ENCODE data around the gene SLCO6A1.

Gene SLCO6A1

GRCh38 chr5:102481054-102481715, 17.6 kb downstream of the SLCO6A1 start:
- DNase-seq (ENCODE audit: extremely low spot score, insufficient read length, low read depth) (no peak), FAIRE-seq (no peak)

- DNase-seq (ENCODE audit: extremely low spot score, insufficient read length, low read depth) (peak; percentile 4), FAIRE-seq (peak; percentile 79)
Observed at GRCh38 chr5:102453716-102454115, 45.1 kb downstream of the SLCO6A1 start.

- DNase-seq (ENCODE audit: extremely low spot score, insufficient read length, low read depth) (no peak), FAIRE-seq (no peak)
Observed at GRCh38 chr5:102451082-102451481, 47.7 kb downstream of the SLCO6A1 start.

DNA sequence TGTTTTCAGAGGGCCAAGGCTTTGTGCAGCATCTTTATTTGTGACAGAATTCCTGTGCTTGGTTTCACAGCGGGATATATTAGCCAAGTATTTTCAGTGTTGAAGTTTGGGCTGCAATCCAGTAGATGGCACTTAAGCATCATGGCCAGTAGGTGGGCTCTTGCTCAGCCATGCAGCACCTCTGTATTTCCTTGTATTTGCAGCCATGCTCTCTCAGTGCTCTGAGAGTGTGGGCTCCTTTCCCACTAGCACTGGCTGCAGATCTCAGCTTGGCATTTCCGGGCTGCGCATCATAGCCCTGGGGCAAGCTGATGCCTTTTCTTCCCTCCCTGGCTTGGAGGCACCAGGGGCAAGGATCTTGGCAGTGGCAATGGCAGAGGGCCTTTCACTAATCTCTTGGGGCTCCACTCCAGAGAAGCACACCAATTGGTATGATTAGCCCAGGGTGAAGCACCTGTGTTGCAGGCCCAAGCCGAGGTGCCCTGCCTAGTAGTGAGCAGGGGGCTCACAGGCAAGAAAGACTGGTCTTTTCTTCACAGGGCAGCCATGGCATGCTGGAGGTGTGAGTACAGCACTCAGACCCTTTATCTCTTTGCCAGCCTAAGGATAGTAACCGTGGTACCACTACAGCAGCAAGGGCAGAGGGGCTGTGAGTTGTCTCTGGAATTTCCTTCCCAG, 48.3 kb downstream of the SLCO6A1 start:
- DNase-seq (ENCODE audit: extremely low spot score, insufficient read length, low read depth) (no peak), FAIRE-seq (peak; percentile 48)

- FAIRE-seq (no peak), DNase-seq (ENCODE audit: extremely low spot score, insufficient read length, low read depth) (no peak)
Observed at GRCh38 chr5:102433473-102433872, 65.3 kb downstream of the SLCO6A1 start.

DNA sequence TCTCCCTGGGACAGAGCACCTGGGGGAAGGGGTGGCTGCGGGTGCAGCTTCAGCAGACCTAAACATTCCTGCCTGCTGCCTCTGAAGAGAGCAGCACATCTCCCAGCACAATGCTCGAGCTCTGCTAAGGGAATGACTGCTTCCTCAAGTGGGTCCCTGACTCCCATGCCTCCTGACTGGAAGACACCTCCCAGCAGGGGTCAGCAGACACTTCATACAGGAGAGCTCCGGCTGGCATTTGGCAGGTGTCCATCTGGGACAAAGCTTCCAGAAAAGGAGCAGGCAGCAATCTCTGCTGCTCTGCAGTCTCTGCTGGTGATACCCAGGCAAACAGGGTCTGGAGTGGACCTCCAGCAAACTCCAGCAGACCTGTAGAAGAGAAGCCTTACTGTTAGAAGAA, 77.2 kb downstream of the SLCO6A1 start:
- FAIRE-seq (no peak), DNase-seq (ENCODE audit: extremely low spot score, insufficient read length, low read depth) (no peak)

- no peak for FAIRE-seq
Observed at GRCh38 chr5:102418531-102418930, 80.3 kb downstream of the SLCO6A1 start.

GRCh38 chr5:102414448-102414847, 84.4 kb downstream of the SLCO6A1 start:
- DNase-seq (ENCODE audit: extremely low spot score, insufficient read length, low read depth) (no peak), FAIRE-seq (no peak)

More at GRCh38 chr5:102418531-102418930, 80.3 kb downstream of the SLCO6A1 start:
- DNase-seq (ENCODE audit: extremely low spot score, insufficient read length, low read depth), result no peak

- DNase-seq (ENCODE audit: extremely low spot score, insufficient read length, low read depth) (no peak), FAIRE-seq (no peak)
Observed at GRCh38 chr5:102388235-102388634, 110.6 kb downstream of the SLCO6A1 start.

- DNase-seq (ENCODE audit: extremely low spot score, insufficient read length, low read depth) (no peak), FAIRE-seq (no peak)
Observed at GRCh38 chr5:102385365-102385764, 113.4 kb downstream of the SLCO6A1 start.

- DNase-seq (ENCODE audit: extremely low spot score, insufficient read length, low read depth), result no peak
Observed at GRCh38 chr5:102380174-102380573, 118.6 kb downstream of the SLCO6A1 start.

GRCh38 chr5:102375876-102376275, 122.9 kb downstream of the SLCO6A1 start:
- FAIRE-seq (no peak), DNase-seq (ENCODE audit: extremely low spot score, insufficient read length, low read depth) (no peak)

More at GRCh38 chr5:102380174-102380573, 118.6 kb downstream of the SLCO6A1 start:
- FAIRE-seq, result no peak

DNA sequence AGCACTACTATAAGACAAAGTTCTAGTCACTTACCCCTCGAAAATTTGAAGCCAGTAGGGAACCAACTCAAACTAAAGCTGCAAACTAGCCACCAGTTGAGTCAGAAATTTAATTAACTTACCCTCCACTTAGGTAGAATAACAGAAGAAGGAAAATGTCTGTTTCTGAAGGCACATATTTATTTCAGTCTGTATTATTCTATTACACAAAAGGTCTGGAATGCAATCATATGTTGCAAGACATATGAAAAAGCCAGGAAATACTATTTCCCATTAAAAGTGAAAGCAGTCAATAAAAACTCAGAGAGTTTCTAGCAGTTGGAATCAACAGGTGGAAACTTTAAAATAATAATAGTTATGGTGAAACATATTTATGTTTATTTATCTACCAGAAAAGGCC, 123.5 kb downstream of the SLCO6A1 start:
- DNase-seq (ENCODE audit: extremely low spot score, insufficient read length, low read depth) (no peak), FAIRE-seq (no peak)

GRCh38 chr5:102368392-102368791, 130.4 kb downstream of the SLCO6A1 start:
- DNase-seq (ENCODE audit: extremely low spot score, insufficient read length, low read depth) (no peak), FAIRE-seq (no peak)

DNA sequence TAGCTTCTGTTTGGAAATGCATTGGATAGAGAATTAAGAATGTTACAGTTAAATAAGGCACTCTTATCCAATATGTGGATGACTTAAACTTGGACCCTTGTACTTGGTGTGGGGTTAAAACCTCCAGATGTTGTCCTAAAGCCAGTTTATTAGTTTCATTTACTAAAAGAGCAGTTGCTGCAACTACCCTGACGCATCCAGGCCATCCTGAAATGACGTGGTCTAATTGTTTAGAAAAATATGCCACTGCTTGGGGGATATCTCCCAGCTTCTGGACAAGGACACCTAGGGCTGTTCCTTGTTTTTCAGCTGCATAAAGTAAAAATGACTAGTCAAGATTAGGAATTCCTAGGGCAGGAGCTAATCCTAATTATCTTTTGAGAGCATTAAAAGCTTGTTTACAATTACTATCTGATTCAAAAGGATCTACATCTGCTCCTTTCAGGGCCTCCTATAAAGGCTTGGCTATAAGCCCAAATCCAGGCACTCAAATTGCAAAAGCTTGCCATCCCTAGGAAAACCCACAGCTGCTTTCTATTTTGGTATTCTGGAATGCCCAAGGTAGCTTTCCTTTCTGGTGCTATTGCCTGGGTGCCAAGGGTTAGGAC, 157.0 kb downstream of the SLCO6A1 start:
- DNase-seq (ENCODE audit: extremely low spot score, insufficient read length, low read depth) (no peak), FAIRE-seq (no peak)

DNA sequence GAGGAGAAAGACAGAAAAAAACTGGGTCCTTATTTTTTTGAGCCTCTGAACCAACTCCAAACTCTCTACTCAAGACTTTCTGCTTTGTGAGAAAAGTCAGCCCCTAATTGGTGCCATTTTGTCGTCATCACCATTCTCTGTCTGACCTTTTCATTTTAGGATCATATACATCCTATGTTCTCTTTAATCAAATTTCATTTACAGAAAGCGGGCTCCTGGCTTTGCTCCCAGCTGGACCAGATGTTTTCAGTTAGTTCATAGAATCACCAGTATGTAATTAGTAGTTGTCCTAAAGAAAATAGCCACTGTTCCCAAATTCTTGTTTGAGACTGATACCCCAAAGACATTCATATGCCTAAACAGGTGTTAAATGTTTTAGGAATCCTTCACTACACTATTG, 174.1 kb downstream of the SLCO6A1 start:
- FAIRE-seq (no peak), DNase-seq (ENCODE audit: extremely low spot score, insufficient read length, low read depth) (no peak)
